ENCODE results near the gene PTPN12. TPM values are rescaled to one million over a fixed set of nuclear protein-coding genes. Genes with fewer than 3 reads are reported as not detected.

PTPN12 gene
- total RNA-seq, 1 donor from 2014 or later = 114 TPM

DNA sequence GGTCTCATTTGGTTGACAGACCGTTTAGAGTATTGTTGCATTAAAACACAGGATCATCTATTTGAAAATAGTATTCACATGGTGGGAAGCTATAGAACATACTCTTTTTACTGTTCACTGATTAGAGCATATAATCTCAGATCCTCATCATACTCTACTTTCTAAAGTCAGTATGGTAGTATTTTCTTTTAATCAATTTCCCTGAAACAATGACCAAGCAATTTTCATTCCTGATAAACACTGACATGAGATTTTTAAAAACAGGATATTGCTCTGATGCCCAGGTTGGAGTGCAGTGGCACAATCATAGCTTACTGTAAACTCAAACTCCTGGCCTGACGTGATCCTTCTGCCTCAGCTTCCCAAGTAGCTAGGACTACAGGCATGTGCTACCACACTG is 63.9 kb downstream of the PTPN12 start:
- peaks cover 22% of the 10 kb centered on the region for H3K36me3 Mint-ChIP-seq
- no peaks in the 10 kb centered on the region for H3K4me1 Mint-ChIP-seq
- no peak for TF ChIP-seq CTCF (IDR thresholded peaks at IDR 0.05; ENCODE audit: unreplicated experiment)
- H3K27ac Mint-ChIP-seq = no peak overlapping the region
- no peaks in the 10 kb centered on the region for H3K27me3 Mint-ChIP-seq (ENCODE audit: low read depth)
- H3K9me3 Mint-ChIP-seq = no peaks in the 10 kb centered on the region
- H3K4me3 Mint-ChIP-seq = no peak overlapping the region
- no peak for DNase-seq (ENCODE audit: low spot score in 2 of 2, unreplicated experiment in 2 of 2)

DNA sequence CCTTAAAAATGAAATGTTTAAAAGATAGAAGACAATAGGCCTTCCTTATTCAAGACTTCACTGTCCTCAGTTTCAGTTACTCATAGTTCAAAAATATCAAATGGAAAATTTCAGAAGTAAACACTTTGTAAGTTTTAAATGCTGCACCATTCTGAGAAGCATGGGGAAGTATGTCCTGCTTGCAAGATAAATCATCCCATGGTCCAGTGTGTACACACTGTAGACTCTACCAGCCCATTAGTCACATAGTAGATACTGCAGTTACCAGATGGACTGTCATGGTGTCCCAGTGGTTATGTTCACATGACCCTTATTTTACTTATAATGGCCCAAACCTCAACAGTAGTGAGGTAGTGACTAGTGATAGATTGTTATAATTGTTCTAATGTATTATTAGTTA is 69.5 kb downstream of the PTPN12 start:
- TF ChIP-seq CTCF (IDR thresholded peaks at IDR 0.05; ENCODE audit: unreplicated experiment) = no peak
- Mint-ChIP-seq H3K27me3 (ENCODE audit: low read depth) (no peaks in the 10 kb centered on the region), H3K4me1 (peaks cover 5% of the 10 kb centered on the region), H3K4me3 (no peak overlapping the region), H3K9me3 (no peaks in the 10 kb centered on the region), H3K36me3 (peaks cover 35% of the 10 kb centered on the region), H3K27ac (no peak overlapping the region)
- no peak for DNase-seq (ENCODE audit: low spot score in 2 of 2, unreplicated experiment in 2 of 2)

DNA sequence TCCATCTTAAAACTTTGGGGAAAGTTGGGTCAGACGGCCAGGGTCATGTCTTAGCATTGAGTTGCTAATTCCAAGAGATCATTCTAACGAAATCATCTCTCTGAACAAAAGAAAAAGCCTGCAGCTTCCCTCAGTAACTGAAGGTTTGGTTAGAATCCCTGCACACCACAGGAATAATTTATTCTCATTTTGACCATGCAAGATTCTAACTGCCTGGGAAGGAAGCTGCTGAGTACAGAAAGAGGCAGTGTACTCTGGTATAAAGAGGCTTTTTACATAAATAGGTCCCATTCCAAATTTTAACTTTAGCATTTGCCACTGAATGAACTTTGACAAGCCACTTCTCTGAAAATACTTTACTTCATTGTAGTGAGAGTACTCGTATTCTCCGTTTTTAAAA is 82.2 kb downstream of the PTPN12 start:
- H3K27ac Mint-ChIP-seq = no peak overlapping the region
- no peaks in the 10 kb centered on the region for H3K9me3 Mint-ChIP-seq
- H3K4me1 Mint-ChIP-seq = no peaks in the 10 kb centered on the region
- no peak overlapping the region for H3K4me3 Mint-ChIP-seq
- DNase-seq (ENCODE audit: low spot score in 2 of 2, unreplicated experiment in 2 of 2) = no peak
- H3K27me3 Mint-ChIP-seq (ENCODE audit: low read depth) = no peaks in the 10 kb centered on the region
- TF ChIP-seq CTCF (IDR thresholded peaks at IDR 0.05; ENCODE audit: unreplicated experiment) = no peak
- H3K36me3 Mint-ChIP-seq = peaks cover 23% of the 10 kb centered on the region

DNA sequence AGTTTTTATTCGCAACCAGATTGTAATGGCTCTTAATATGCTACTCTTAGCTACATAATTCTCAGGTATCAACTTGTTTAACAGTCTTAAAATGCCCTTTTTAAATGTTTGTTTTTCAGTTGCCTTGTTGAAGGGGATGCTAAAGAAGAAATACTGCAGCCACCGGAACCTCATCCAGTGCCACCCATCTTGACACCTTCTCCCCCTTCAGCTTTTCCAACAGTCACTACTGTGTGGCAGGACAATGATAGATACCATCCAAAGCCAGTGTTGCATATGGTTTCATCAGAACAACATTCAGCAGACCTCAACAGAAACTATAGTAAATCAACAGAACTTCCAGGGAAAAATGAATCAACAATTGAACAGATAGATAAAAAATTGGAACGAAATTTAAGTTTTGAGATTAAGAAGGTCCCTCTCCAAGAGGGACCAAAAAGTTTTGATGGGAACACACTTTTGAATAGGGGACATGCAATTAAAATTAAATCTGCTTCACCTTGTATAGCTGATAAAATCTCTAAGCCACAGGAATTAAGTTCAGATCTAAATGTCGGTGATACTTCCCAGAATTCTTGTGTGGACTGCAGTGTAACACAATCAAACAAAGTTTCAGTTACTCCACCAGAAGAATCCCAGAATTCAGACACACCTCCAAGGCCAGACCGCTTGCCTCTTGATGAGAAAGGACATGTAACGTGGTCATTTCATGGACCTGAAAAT is 89.7 kb downstream of the PTPN12 start:
- peak overlapping the region; percentile 19 for H3K27ac Mint-ChIP-seq
- no peaks in the 10 kb centered on the region for H3K4me1 Mint-ChIP-seq
- peaks cover 31% of the 10 kb centered on the region for H3K36me3 Mint-ChIP-seq
- no peak for TF ChIP-seq CTCF (IDR thresholded peaks at IDR 0.05; ENCODE audit: unreplicated experiment)
- no peak overlapping the region for H3K4me3 Mint-ChIP-seq
- no peak for DNase-seq (ENCODE audit: low spot score in 2 of 2, unreplicated experiment in 2 of 2)
- H3K9me3 Mint-ChIP-seq = no peaks in the 10 kb centered on the region
- no peaks in the 10 kb centered on the region for H3K27me3 Mint-ChIP-seq (ENCODE audit: low read depth)

GRCh38 chr7:77627309-77627676 is 90.2 kb downstream of the PTPN12 start:
- DNase-seq (ENCODE audit: low spot score in 2 of 2, unreplicated experiment in 2 of 2) = no peak
- Mint-ChIP-seq H3K4me1 (no peaks in the 10 kb centered on the region), H3K9me3 (no peaks in the 10 kb centered on the region), H3K4me3 (no peak overlapping the region), H3K27me3 (ENCODE audit: low read depth) (no peaks in the 10 kb centered on the region), H3K36me3 (peaks cover 26% of the 10 kb centered on the region), H3K27ac (peak overlapping the region; percentile 19)
- TF ChIP-seq CTCF (IDR thresholded peaks at IDR 0.05; ENCODE audit: unreplicated experiment) = no peak

GRCh38 chr7:77629797-77630196 is 92.7 kb downstream of the PTPN12 start:
- Mint-ChIP-seq H3K27ac (no peak overlapping the region), H3K27me3 (ENCODE audit: low read depth) (no peaks in the 10 kb centered on the region), H3K9me3 (no peaks in the 10 kb centered on the region), H3K36me3 (peaks cover 28% of the 10 kb centered on the region), H3K4me1 (no peaks in the 10 kb centered on the region), H3K4me3 (no peak overlapping the region)
- DNase-seq (ENCODE audit: low spot score in 2 of 2, unreplicated experiment in 2 of 2) = no peak
- TF ChIP-seq CTCF (IDR thresholded peaks at IDR 0.05; ENCODE audit: unreplicated experiment) = no peak

Data from mesothelial cell of epicardium (in vitro differentiated cells).